Measurements from ENCODE around the gene LHPP.

LHPP gene

GRCh38 chr10:124589491-124590041 is 127.9 kb downstream of the LHPP start:
- ChIA-PET POLR2A (ENCODE audit: low non-redundant PET) (no interaction called here), CTCF (interaction anchor here (0.8 kb wide), 1 partner anchor 24 kb away, joined by 4 read pairs; no protein-coding TSS in a partner anchor)
- H3K27ac ChIP-seq: no peak overlapping the region
- no peak for DNase-seq (ENCODE audit: low spot score)
- TF ChIP-seq CTCF (conservative IDR thresholded peaks at IDR 0.05; ENCODE audit: low read depth): no peak

- ChIA-PET POLR2A (ENCODE audit: low non-redundant PET) (no interaction called here), CTCF (interaction anchor here (0.7 kb wide), 1 partner anchor 87 kb away, joined by 3 read pairs; no protein-coding TSS in a partner anchor)
- no peak overlapping the region for H3K27ac ChIP-seq
- no peak for TF ChIP-seq CTCF (conservative IDR thresholded peaks at IDR 0.05; ENCODE audit: low read depth)
- DNase-seq (ENCODE audit: low spot score): no peak
Measured at GRCh38 chr10:124590216-124591122, 128.8 kb downstream of the LHPP start.

- no peak for TF ChIP-seq CTCF (conservative IDR thresholded peaks at IDR 0.05; ENCODE audit: low read depth)
- no peak overlapping the region for H3K27ac ChIP-seq
- ChIA-PET CTCF (no interaction called here), POLR2A (ENCODE audit: low non-redundant PET) (no interaction called here)
- DNase-seq (ENCODE audit: low spot score): no peak
Measured at GRCh38 chr10:124591123-124591495, 129.5 kb downstream of the LHPP start.

GRCh38 chr10:124592101-124592500 is 130.5 kb downstream of the LHPP start:
- CTCF ChIA-PET: no interaction called here
- no peak for TF ChIP-seq CTCF (conservative IDR thresholded peaks at IDR 0.05; ENCODE audit: low read depth)

GRCh38 chr10:124592736-124593430 is 131.3 kb downstream of the LHPP start:
- H3K27ac ChIP-seq: no peak overlapping the region
- DNase-seq (ENCODE audit: low spot score): no peak
- CTCF ChIA-PET: no interaction called here
- POLR2A ChIA-PET (ENCODE audit: low non-redundant PET): no interaction called here
- no peak for TF ChIP-seq CTCF (conservative IDR thresholded peaks at IDR 0.05; ENCODE audit: low read depth)

More at GRCh38 chr10:124592101-124592500, 130.5 kb downstream of the LHPP start:
- H3K27ac ChIP-seq: no peak overlapping the region
- no peak for DNase-seq (ENCODE audit: low spot score)
- POLR2A ChIA-PET (ENCODE audit: low non-redundant PET): no interaction called here

- no peak overlapping the region for H3K27ac ChIP-seq
- DNase-seq (ENCODE audit: low spot score): no peak
- POLR2A ChIA-PET (ENCODE audit: low non-redundant PET): no interaction called here
- TF ChIP-seq CTCF (conservative IDR thresholded peaks at IDR 0.05; ENCODE audit: low read depth): no peak
- CTCF ChIA-PET: no interaction called here
Measured at GRCh38 chr10:124593431-124593985, 131.9 kb downstream of the LHPP start.

Measured in RWPE1 (cell line).